Stimulated activated CD4-positive, alpha-beta T cell treated with anti-CD3 and anti-CD28 coated beads, Interleukin-2, amount 100 ng/mL, for 48 hours (primary cell): ENCODE data around the gene S100A11.

ENCODE experiments used
- DNase-seq, 2 donors: peaks; one replicate each; pipeline ENCODE4 v3.0.0-alpha.2; 2020

The S100A11 gene

DNA sequence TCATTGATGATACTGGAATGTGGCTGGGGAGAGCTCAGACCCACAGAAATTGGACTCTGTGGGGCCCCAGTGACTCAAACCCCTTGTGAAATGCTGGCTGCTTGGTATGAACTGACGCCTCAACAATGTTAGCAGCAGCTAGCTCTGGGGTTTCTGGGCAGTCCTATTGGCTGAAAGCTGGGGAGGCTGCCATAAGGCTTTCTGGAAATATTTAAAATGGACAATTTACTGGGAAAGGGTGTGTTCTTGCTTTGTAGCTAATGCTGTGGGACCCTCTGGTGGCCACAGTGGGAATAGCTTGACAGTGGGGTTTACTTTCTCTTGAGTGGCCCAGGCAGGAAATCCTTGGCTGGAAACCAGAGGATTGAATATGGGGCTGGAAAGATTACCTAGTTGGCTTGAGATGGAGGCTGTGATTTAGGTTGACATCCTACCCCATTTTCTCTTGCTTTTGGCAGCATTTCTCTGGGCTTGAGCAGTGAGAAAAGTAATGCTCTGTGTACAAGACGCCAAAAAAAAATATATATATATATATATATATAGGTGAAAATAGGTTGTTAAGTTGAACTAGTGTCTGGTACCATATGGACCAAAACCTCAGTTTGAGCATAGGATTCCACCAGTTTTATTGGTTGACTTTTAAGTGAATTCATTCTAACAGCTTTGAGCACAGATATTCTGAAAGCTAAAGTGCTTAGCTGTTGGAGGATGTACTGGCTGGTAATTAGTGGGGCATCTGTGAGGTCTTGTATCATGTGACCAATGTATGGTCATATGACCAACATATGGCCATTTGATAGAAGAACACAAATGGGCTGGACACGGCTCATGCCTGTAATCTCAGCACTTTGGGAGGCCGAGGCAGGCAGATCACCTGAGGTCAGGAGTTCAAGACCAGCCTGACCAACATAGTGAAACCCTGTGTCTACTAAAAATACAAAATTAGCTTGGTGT lies 34.9 kb downstream of the S100A11 start:
- peak; percentile 61 to 67 for DNase-seq

DNA sequence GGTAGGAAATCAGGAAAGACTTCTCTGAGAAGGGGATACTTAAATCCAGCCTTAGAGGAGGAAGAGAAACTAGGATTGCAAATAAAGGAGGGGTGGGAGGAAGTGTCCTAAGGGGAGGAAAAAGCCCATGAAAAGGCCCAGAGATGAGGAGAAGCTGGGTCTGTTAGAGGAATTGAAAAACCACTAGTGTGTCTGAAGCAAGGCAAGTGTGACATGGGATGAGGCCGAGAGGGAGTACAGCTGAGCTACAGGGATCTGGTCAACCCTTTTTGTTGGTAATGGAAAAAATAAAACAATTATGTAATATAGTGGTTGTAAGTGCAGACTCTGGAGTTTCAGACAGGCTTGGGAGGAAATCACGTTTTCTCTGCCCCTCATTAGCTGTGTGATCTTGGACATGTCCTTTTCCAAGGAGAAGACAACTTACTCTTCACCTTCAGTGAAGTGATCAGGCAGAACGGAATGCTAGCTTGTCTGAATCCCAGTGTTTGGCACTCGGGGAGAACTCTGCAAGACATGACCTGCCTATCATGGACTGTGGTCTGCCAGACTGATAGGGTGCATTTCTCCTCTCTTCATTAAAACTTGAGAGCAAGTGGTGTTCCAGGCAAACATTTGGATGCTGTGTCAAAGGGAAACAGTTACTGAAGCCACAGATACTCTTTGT lies 35.7 kb downstream of the S100A11 start:
- no peak for DNase-seq

DNA sequence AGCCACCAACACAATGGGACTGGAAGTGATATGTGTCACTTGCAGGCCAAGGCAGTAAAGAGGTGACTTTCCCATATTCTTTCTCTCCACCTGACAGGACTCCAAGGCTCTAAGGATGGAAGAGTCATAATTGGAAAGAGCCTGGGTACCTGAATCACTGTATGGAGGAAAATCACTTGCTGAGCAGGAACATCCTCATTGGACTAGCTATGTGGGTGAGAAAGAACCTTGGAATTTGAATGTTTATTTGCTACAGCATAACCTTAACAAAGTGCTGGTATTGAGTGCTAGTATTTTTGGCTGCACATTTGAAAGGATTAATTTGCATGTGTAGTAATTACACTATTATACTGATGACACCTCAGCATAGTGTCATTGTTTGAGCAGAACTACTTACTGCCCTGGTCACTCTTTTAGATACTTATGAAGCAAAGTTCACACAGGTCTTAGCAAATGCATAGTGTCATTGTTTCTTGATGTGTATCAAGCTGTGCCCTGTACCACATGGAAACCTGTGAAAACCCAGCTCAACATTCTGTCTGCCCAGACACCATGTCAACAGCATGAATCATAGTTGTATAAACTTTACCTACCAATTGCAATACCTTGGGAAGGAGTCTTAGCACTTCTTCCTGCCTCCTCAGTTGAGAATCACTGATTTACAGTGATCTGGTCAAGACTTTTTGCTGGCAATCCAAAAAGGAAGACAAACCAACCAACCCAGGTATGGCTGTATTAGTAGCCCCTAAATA lies 38.0 kb downstream of the S100A11 start:
- DNase-seq, result no peak

DNA sequence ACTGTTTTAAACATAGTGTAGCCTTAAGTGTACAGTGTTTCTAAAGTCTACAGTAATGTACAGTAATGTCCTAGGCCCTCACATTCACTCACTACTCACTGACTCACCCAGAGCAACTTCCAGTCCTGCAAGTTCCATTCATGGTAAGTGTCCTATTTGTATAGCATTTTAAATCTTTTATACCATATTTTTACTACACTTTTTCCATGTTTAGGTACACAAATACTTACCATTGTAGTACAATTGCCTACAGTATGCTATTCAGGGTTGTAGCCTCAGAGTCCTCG lies 39.6 kb downstream of the S100A11 start:
- no peak for DNase-seq

DNA sequence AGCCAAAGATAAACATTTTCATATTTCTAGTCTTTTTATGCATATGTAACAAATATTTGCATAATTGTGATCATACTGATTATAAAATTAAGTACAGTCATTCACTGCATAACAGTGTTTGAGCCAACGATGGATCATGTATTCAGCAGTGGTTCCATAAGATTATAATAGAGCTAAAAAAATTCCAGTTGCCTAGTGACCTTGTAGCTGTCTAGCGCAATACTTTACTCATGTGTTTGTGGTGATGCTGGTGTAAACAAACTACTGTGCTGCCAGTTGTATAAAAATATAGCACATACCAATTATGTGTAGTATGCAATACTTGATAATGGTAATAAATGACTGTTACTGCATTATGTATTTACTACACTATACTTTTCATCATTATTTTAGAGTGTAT lies 41.0 kb downstream of the S100A11 start:
- DNase-seq, result no peak

DNA sequence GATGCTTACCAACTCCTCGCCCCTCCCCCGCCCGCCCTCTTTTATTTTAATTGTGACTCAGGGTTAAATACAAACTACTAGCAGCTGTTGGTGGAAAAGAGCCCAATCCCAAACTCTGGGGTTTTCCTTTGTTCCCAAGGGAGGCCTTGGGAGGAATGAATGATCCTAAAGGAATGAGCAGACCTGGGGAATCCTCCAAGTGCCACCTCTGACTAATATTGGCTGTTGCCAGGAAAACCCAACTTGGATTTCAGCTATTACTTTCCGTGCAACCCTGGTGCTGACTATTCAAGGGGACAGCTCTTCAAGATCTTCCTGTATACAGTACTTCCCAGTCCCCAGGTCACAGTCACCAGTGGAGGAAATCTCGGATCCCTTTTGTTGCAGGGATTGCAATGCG lies 41.8 kb downstream of the S100A11 start:
- DNase-seq, result no peak

DNA sequence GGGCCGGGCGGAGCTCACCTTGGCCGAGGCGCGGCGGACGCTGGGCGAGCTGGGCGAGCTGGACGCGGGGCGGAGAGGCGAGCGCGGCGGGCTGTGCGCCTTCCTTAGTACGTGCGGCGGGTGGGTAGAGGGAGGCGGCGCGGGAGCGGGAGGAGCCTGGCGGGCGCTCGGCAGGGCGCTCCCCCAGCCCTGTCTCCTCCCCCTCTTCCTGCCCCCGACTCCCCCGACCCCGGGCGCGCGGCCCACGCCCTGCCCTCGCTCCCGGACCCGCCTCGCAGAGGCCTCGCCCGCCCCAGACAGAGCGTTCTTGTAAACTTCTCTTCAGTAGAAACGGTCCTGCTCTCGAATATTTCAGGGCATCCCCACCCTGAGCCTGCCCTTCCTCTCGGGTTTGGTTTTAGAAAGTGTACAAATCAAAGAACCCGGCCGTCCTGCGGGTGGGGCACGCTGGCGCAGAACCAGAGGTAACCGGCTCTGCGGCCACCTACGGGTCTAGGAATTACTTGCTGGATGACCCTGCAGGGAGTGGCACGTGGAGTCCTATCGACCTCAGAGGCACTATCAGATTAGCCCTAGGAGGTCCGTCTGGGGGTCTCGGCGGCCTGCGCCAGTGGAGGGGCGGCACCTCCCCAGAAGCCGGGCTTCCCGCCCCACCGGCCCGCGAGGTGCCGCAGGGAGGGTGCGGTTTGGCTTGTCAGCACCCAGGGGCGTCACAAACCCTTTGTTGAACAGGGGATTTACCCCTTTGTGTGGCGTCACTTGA lies 42.9 kb downstream of the S100A11 start, which contains the start of gene S100A10:
TSS of gene S100A10 (minus strand) at position 126 of the 763 bp plus-strand sequence. CDS start 7,629 bp downstream, outside the sequence.
- DNase-seq, result peak; percentile 50 to 59

DNA sequence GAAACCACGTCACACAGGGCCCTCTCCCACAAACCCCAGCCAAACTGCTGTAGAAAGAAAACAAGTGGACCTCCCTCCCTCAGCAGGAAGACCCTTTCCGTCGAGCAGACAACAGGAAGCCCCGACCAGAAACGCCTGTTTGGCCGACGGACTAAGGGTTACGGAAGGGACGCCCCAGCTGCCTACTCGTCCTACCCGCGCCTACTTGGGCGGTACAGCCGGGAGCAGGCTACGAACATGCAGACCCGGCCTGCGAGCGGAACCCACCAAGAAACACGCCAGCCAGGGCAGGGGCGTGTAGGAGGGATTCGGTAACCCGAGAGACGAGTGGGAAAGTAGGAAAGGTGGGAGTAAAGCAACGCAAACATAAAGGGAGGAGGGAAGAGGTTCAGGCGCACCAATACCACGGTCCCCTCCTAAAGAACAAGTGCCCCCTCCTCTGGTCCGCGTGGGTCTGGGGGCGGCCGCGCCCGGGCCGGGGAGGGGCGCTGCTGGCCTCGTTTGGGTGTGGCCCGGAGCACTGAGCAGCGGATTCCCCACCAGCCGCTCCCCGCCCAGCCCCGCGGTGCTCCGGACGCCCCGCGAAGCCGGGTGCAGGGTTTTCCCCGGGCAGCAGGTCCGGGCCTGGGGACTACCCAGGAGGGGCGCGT lies 43.6 kb downstream of the S100A11 start:
- DNase-seq, result peak in 1 of 2 donors; percentile 23

DNA sequence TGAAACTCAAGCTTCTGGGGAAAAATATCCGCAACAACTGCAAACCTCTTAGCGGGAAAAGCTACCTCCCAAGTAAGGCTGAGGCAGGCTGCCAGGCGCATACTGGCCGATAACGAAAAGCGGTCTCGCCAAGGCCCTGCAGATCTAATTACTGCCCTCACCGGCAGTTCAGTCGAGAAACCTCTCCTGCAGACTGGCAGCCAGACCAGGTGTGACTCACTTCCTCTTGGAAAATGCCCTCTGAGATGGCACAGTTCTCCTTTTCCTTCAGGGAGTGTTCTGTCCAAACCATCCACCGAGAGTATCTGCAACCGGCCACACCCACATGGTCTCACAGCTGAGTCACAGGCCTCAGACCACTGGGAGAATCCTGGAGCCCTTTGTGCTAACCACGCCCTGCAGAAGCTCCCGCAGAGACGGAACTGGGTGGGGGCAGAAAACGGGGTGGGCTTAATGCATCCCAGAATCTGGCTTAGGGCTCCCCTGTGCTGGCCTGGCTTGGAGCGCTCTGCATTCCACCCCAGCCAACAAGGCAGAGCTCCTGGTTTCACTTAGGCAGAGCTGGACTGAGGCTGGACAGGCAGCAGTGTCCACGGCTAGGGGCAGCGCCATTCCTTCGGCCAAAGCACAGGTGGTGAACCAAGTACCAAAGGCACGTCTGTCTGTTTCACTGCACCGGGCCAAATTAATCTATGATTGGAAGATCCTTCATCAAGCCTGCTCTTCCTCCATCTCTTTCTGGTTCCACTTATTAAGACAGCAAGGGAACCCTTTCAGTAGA lies 44.3 kb downstream of the S100A11 start:
- DNase-seq, result no peak

DNA sequence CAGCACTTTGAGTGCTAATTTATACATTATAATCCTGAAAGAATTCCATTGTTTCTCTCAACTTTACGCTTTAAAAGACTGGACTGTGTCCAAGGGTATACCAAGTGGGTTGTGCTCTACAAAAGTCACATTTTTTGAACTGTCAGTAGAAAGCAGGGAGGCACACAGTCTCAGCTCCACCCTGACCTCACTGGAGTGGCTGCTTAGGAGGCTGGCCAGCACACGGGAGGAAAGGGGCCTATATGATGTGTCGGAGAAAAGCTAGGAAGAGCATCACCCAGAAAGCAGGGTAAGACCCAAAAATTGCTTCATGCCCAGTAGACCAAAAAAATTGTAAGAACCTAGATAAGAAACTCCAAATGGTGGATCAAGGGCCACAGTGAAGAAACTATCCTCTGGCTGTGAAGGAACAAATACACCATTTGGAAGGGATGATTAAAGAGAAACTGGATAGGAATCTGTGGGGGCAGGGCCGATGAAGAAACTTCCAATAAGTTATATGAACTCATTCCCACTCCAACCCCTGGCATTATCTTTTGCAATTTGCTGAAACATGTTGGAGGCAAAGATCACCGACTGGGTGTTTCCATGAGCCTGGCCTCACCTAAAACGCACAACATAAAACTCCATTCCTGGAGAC lies 45.0 kb downstream of the S100A11 start:
- DNase-seq, result no peak

DNA sequence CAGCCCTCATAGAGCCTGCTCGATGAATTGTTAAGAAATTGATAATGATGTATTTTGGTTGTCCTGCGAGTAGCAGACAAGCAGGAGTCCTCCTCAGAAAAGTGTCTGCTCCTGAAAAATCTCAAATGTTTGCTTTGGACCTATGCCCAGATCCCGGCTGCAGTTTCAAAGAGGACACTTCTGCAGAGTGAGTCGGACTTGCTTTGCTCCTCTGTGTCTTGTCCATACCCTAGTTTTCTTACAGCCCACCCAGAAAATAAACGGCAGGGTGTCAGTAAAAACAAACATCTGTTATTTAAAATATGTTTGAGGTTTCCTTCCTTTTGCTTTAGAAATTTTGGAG lies 46.0 kb downstream of the S100A11 start:
- DNase-seq, result no peak

DNA sequence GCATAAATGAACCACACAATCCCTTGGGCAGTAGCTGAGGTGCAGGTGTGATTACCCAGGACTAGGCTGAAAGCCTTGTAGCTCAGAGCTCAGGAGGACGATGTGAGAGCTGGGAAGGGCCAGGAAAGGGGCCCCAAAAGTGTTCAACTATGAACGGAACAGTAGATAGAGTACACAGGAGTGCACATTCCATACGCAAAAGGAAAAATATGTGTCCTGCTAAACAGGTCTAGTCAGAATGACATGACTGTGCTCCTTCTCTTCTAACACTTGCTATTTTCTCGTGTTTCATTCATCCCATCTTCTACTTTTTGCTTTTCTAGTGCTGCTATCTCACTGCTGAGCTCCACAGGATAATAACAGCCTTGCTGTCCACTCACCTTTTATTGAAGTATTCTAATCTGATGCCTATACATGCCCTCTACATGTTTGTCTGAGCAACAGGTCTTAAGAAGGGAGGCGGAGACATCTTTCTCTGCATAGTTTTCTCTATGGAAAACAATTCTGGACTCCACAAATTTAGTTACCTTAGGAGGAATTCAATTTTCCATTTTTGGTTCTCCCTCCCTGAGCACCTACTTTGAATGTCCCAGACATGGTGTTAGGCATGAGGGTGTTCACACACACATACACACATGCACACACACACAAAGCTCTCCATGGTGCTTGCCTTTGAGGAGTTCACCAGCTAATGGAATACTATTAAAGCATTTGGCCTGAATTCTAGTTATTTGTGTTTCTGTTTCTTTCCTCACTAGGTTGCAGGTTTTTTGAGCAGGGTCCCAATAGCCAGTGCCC lies 46.5 kb downstream of the S100A11 start:
- no peak for DNase-seq

DNA sequence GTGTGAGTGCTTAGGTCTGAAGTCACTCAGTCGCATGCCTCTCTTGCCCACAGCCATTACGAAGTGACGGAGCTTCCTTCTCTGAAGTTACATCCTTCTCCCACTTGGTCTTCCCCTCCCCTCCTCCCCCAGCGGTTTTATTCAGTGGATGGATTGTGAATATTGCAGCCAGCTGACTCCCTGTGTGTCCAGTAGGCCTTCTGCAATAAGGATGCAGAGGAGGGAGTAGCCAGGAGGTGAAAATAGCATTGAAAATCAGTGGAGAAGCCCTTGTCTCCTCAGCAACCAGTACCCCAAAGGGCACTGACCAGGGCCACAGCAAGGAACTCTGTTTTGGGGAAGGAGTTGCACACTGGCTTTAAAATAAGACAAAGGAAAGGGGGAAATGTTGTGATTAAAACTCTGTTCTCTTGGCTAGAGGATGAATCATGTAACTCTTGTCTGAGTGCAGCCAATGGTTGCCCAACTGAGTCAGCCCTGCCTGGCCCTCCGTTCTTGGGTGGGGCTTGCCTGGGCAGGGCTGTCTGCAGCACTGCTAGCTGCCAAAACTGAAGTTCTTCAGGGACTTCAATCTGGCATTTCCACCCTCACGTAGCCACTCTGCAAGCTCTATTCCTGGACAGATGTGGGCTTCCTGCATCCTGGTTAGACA lies 47.5 kb downstream of the S100A11 start:
- DNase-seq, result peak in 1 of 2 donors; percentile 46

DNA sequence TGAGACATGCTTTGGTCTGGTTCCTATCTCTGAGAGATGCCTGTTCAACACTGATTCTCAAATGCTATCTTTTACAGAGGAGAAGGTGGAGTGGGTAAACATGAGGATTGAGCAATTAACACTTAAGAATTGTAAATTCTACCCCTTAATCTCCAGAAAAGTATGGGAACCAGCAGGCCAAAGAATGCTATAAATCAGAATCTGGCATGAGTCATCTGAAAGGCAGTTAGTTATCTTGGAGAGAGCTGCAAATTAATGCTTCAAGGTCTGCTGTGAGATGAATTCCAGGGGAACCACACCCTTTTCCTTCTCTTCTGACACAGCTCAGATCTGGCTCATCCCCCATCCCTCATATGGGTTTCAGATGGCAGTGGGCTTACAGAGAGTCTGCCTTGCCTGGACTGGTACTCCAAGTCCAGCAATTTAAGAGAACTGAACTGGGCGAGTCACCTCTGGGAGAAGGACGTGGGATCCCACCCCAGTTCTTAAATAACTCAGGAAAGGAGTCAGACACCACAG lies 48.3 kb downstream of the S100A11 start:
- DNase-seq, result no peak

DNA sequence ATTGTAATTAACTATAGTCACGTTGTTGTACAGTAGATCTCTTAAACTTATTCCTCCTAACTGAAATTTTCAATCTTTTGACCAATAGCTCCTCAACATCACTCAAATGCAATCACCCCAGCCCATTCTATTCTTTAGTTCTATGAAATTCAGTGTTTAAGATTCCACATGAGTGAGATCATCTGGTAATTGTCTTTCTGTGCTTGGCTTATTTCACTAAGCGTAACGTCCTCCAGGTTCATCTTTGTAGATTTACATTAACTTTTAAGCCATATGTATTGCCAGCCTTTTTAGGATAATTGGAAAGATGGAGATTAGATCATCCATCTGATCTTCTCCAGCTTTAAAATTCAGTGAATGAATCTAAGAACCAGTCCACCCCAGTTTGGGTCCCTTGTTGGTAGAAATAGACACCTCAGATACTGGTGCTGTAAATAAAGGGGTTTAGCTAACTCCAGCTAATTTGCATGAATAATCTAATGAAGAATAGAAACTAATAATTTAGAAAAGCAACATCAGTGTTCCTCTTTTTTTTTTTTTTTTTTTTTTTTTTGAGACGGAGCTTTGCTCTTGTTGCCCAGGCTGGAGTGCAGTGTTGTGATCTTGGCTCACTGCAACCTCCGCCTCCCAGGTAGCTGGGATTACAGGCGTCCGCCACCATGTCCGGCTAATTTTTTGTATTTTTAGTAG lies 50.2 kb downstream of the S100A11 start:
- DNase-seq, result no peak

DNA sequence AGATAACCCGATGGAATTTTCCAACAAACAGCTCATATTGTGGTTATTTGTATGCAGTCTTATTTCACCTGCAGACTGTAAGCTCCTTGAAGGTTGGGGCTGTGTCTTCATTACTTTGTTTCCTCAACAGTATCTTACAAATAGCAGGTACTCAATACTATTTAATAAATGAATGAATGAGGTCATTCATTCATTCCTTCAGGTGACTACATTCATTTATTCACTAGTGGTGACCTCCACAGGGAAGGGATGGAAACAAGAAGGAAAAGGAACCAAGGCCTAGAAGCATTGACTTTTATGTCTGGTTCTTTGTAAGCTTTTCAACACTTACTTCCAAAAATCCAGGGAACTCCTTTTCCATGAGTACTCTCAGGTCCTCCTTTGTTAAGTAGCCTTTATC lies 51.0 kb downstream of the S100A11 start:
- no peak for DNase-seq

DNA sequence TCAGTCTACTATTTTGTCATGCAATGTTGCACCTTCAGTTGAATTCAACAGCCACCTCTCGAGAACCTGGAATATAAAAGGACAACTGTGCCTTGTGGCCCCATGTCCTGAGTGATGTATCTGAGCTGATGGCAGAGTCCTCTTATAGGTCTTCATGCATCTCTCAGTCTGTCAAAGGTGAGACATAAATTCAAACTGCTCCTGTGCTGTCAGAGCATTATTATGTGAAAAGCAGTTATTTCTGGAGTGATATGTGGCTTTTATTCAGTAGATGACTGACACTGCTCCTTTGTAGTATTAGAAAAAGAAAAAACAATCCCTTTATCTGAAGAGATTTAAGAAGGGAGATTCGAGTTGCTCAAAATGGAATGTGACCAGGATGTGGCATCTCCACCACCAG lies 51.5 kb downstream of the S100A11 start:
- DNase-seq, result no peak

DNA sequence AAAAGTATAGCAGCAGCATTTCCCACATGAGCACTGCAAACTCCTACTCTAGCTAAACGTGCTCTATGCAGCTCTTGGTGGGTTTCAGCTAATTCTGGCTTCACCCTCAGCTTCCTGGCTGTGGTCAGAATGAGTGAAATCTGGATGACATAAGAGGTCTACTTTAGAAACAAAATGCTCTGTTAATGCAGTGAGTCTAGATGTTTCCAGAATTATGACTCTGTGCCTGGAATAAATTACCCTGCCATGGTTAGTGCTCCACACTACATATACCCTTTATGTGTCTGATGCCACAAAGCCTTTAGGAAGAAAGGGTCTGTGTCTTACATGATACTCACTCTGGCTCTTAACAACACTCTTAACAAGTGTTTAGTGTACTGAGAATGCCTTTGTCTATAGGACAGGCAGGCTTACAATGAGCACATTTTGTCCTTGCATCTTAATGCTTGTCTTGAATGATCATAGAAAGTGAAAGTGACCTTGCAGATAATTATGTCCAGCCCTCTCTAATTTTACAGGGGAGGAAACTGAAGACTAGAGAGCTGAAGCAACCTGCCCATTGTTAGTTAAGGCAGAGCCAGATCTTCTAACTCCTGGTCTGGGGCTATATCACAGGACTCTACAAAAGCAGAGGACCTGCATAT lies 52.4 kb downstream of the S100A11 start:
- DNase-seq, result no peak
